Keratinocyte (primary cell): ENCODE results near the gene CUL4A. TPM values are rescaled to one million over a fixed set of nuclear protein-coding genes. Genes with fewer than 3 reads are reported as not detected.

Source experiments
- DNase-seq: peaks from one replicate; pipeline ENCODE4 v3.0.0-alpha.2; 2011; ENCODE audit warnings: low read depth, missing footprints, low spot score
- FAIRE-seq: peaks from 2 replicates; lab custom pipeline; 2011; peaks lifted over from hg19 to GRCh38; lab: Jason Lieb, UNC
- H2AFZ ChIP-seq: 2 replicates; pipeline ENCODE4 v1.6.0; 2012; ENCODE audit warnings: low read length, control low read depth, inconsistent platforms; ENCODE audit not compliant: control insufficient read depth
- H3K27ac ChIP-seq: 2 replicates; pipeline ENCODE4 v1.5.1; 2011; ENCODE audit warnings: low read length; ENCODE audit not compliant: control insufficient read depth, insufficient read depth
- H3K27me3 ChIP-seq: 3 replicates; pipeline ENCODE4 v1.6.0; 2011; ENCODE audit warnings: low read length; ENCODE audit not compliant: control insufficient read depth, insufficient read depth; ENCODE audit errors: extremely low read depth
- H3K36me3 ChIP-seq, 2 experiments: 2 replicates in 1 of 2; 3 replicates in 1 of 2; pipeline ENCODE4 v1.5.1; 2011; ENCODE audit warnings: low read length in 2 of 2, mild to moderate bottlenecking in 1 of 2; ENCODE audit not compliant: control insufficient read depth in 2 of 2, insufficient read depth in 2 of 2; ENCODE audit errors: extremely low read depth in 1 of 2
- H3K4me1 ChIP-seq: 3 replicates; pipeline ENCODE4 v1.5.1; 2011; ENCODE audit warnings: low read length; ENCODE audit not compliant: control insufficient read depth, insufficient read depth; ENCODE audit errors: extremely low read depth
- H3K4me2 ChIP-seq: 3 replicates; pipeline ENCODE4 v1.6.0; 2011; ENCODE audit warnings: low read depth, low read length; ENCODE audit not compliant: control insufficient read depth, insufficient read depth; ENCODE audit errors: extremely low read depth
- H3K4me3 ChIP-seq, 3 experiments: fragments of 200-600 bp in 1 of 3; sonication (generic) in 1 of 3; 2 replicates in 2 of 3; 3 replicates in 1 of 3; pipeline ENCODE4 v1.5.1; 2011 to 2016; ENCODE audit warnings: low read length in 3 of 3, mild to moderate bottlenecking in 3 of 3, control low read depth in 2 of 3, inconsistent platforms in 1 of 3, low read depth in 1 of 3, mixed read lengths in 1 of 3, mixed run types in 1 of 3, moderate library complexity in 1 of 3; ENCODE audit not compliant: control insufficient read depth in 2 of 3, insufficient read depth in 2 of 3; ENCODE audit errors: extremely low read depth in 1 of 3
- H3K79me2 ChIP-seq: 2 replicates; pipeline ENCODE4 v1.6.0; 2012; ENCODE audit warnings: low read length; ENCODE audit not compliant: control insufficient read depth, insufficient read depth
- H3K9ac ChIP-seq: 3 replicates; pipeline ENCODE4 v1.6.0; 2011; ENCODE audit warnings: low read length; ENCODE audit not compliant: control insufficient read depth, insufficient read depth; ENCODE audit errors: extremely low read depth
- H3K9me1 ChIP-seq: 3 replicates; pipeline ENCODE4 v1.6.0; 2011; ENCODE audit warnings: low read length; ENCODE audit not compliant: control insufficient read depth, insufficient read depth; ENCODE audit errors: extremely low read depth
- H3K9me3 ChIP-seq: 2 replicates; pipeline ENCODE4 v1.5.1; 2012; ENCODE audit warnings: low read depth, low read length; ENCODE audit not compliant: control insufficient read depth
- H4K20me1 ChIP-seq: 3 replicates; pipeline ENCODE4 v1.6.0; 2011; ENCODE audit warnings: low read length; ENCODE audit not compliant: control insufficient read depth, insufficient read depth; ENCODE audit errors: extremely low read depth
- EZH2 ChIP-seq: IDR thresholded peaks from one replicate; pipeline ENCODE4 v1.6.1; 2012; ENCODE audit warnings: inconsistent platforms, mild to moderate bottlenecking, low read length, moderate library complexity
- dilution Hi-C: fragments of 300-500 bp; cut with MboI; formaldehyde crosslinking; loops from one replicate; pipeline ENCODE4 v1.7.0; 2020; ENCODE audit warnings: low sequenced_read_pairs; ENCODE audit not compliant: extremely low pct_ligation_motif_present
- polyA plus RNA-seq, 5 experiments: library from polyadenylated mRNA; depleted of rRNA in 3 of 5; stranded (reverse) in 3 of 5; stranded (forward) in 1 of 5; unstranded in 1 of 5; fragments of >200 nt; gene quantifications; 1 replicate in 1 of 5; 2 replicates in 3 of 5; 3 replicates in 1 of 5; pipeline versions ENCODE4 v1.2.1 to v1.2.3, GENCODE V29; 2011 to 2012; ENCODE audit warnings: missing spikeins in 2 of 5, low read depth in 1 of 5, low replicate concordance in 1 of 5
- TF ChIP-seq, protein P1 (sequence below), 3 experiments: IDR thresholded peaks in 1 of 3; conservative IDR thresholded peaks in 1 of 3; optimal IDR thresholded peaks in 1 of 3; 2 replicates in 2 of 3; 3 replicates in 1 of 3; pipeline versions ENCODE3 to v1.5.1; 2011; ENCODE audit warnings: low read length in 3 of 3, mild to moderate bottlenecking in 3 of 3, moderate library complexity in 2 of 3, control low read depth in 1 of 3, inconsistent platforms in 1 of 3; ENCODE audit not compliant: insufficient read depth in 2 of 3; ENCODE audit errors: extremely low read depth in 1 of 3

The CUL4A gene
- polyA plus RNA-seq, 1 donor (not counting 4 experiments of a cell fraction or from before 2014, with no cell fraction given) = 57.3 TPM

DNA sequence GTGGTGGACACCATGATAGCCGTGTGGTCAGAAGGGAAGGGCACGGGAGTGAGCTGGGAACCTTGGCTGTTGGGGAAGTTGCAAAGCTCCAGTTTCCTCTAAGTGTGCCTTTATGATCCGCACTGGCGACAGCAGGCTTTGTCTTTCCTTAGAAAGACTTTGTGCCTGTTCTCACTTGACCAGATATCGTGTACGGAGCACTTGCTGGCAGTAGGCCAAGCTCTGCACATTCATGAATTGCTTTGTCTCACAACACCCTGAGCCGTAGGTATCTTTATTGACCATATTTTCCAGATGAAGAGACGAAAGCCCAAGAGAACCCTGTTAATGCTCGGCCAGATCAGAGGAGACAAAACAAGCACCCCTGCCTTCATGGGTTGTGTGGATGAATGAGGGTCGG, 15.1 kb downstream of the CUL4A start:
- no peak for DNase-seq
- Histone ChIP-seq H3K4me3 (no peak overlapping the region), H3K4me1 (no peaks in the 10 kb centered on the region), H3K9ac (no peak overlapping the region), H3K27me3 (no peaks in the 10 kb centered on the region), H2AFZ (no peak overlapping the region), H4K20me1 (peaks cover 6% of the 10 kb centered on the region), H3K9me3 (no peaks in the 10 kb centered on the region), H3K27ac (no peak overlapping the region), H3K4me2 (no peak overlapping the region), H3K36me3 (peaks cover 35 to 67% of the 10 kb centered on the region in 2 experiments), H3K9me1 (no peaks in the 10 kb centered on the region), H3K79me2 (peaks cover 72% of the 10 kb centered on the region)
- FAIRE-seq = peak; percentile 44
- dilution Hi-C loops = no loop called here
- TF ChIP-seq, protein P1, sequence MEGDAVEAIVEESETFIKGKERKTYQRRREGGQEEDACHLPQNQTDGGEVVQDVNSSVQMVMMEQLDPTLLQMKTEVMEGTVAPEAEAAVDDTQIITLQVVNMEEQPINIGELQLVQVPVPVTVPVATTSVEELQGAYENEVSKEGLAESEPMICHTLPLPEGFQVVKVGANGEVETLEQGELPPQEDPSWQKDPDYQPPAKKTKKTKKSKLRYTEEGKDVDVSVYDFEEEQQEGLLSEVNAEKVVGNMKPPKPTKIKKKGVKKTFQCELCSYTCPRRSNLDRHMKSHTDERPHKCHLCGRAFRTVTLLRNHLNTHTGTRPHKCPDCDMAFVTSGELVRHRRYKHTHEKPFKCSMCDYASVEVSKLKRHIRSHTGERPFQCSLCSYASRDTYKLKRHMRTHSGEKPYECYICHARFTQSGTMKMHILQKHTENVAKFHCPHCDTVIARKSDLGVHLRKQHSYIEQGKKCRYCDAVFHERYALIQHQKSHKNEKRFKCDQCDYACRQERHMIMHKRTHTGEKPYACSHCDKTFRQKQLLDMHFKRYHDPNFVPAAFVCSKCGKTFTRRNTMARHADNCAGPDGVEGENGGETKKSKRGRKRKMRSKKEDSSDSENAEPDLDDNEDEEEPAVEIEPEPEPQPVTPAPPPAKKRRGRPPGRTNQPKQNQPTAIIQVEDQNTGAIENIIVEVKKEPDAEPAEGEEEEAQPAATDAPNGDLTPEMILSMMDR (optimal IDR thresholded peaks at IDR 0.05 in 1 of 3, IDR thresholded peaks at IDR 0.05 in 1 of 3, conservative IDR thresholded peaks at IDR 0.05 in 1 of 3; ENCODE audit: extremely low read depth in 1 of 3, insufficient read depth in 2 of 3, low read length in 3 of 3) = no peak
- no peak for TF ChIP-seq EZH2

DNA sequence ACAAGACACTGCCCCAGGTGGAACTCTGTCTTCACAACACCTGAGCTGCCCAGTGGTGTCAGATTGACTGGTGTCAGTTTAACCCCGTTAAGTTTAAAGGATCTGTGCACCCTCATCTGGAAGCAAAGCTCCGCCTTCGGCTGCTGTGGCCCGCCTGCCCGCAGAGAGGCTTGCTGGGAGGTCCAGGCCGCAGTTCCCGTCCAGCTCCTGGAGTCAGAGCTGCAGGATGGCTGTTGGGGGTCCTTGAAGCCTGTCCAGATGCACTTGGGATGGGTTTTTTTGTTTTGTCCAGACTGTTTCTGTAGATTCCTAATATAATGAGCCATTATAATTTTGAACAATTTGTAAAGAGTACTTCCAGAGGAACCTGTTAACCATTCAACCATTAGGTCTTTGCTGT, 16.1 kb downstream of the CUL4A start:
- H3K9ac ChIP-seq = no peak overlapping the region
- H3K27ac ChIP-seq = no peak overlapping the region
- no peak overlapping the region for H2AFZ ChIP-seq
- DNase-seq (no peak), FAIRE-seq (no peak)
- H4K20me1 ChIP-seq = peaks cover 6% of the 10 kb centered on the region
- no peak overlapping the region for H3K4me2 ChIP-seq
- H3K4me3 ChIP-seq = no peak overlapping the region
- dilution Hi-C loops = no loop called here
- H3K36me3 ChIP-seq = peaks cover 39 to 65% of the 10 kb centered on the region in 2 experiments
- H3K9me3 ChIP-seq = no peaks in the 10 kb centered on the region
- TF ChIP-seq, protein P1 (optimal IDR thresholded peaks at IDR 0.05 in 1 of 3, IDR thresholded peaks at IDR 0.05 in 1 of 3, conservative IDR thresholded peaks at IDR 0.05 in 1 of 3; ENCODE audit: extremely low read depth in 1 of 3, insufficient read depth in 2 of 3, low read length in 3 of 3) = no peak
- no peak for TF ChIP-seq EZH2
- H3K79me2 ChIP-seq = peaks cover 62% of the 10 kb centered on the region
- H3K9me1 ChIP-seq = no peaks in the 10 kb centered on the region
- H3K27me3 ChIP-seq = no peaks in the 10 kb centered on the region
- H3K4me1 ChIP-seq = no peaks in the 10 kb centered on the region
